AG08395 (cell line): ENCODE data around the gene ZNF516.

ENCODE experiments used
- DNase-seq: peaks from one replicate; pipeline ENCODE4 v3.0.0; 2012; ENCODE audit warnings: mixed read lengths, low spot score

Gene ZNF516

GRCh38 chr18:76380791-76381405 lies 114.1 kb downstream of the ZNF516 start:
- peak; percentile 23 for DNase-seq

- DNase-seq, result no peak
These were observed 114.8 kb downstream of the ZNF516 start for GRCh38 chr18:76380127-76380729.

- DNase-seq, result no peak
These were observed 115.6 kb downstream of the ZNF516 start for GRCh38 chr18:76379226-76380126.

GRCh38 chr18:76378526-76379215 lies 116.4 kb downstream of the ZNF516 start:
- no peak for DNase-seq

GRCh38 chr18:76377359-76377756 lies 117.7 kb downstream of the ZNF516 start:
- no peak for DNase-seq

GRCh38 chr18:76376668-76377358 lies 118.2 kb downstream of the ZNF516 start:
- DNase-seq, result no peak

GRCh38 chr18:76376225-76376624 lies 118.8 kb downstream of the ZNF516 start:
- DNase-seq, result no peak

GRCh38 chr18:76374330-76375281 lies 120.4 kb downstream of the ZNF516 start:
- DNase-seq, result no peak

- no peak for DNase-seq
These were observed 121.7 kb downstream of the ZNF516 start for GRCh38 chr18:76373297-76373696.

GRCh38 chr18:76371301-76372203 lies 123.5 kb downstream of the ZNF516 start:
- no peak for DNase-seq

- DNase-seq, result no peak
These were observed 124.4 kb downstream of the ZNF516 start for GRCh38 chr18:76370686-76371085.

- no peak for DNase-seq
These were observed 124.8 kb downstream of the ZNF516 start for GRCh38 chr18:76370201-76370600.

GRCh38 chr18:76369791-76370190 lies 125.3 kb downstream of the ZNF516 start:
- DNase-seq, result no peak

- no peak for DNase-seq
These were observed 126.1 kb downstream of the ZNF516 start for GRCh38 chr18:76368976-76369375.

- DNase-seq, result no peak
These were observed 126.8 kb downstream of the ZNF516 start for GRCh38 chr18:76368271-76368670.

GRCh38 chr18:76367168-76368125 lies 127.6 kb downstream of the ZNF516 start:
- DNase-seq, result no peak

GRCh38 chr18:76365561-76365960 lies 129.5 kb downstream of the ZNF516 start:
- no peak for DNase-seq
